ENCODE results near the gene FRY. TPM values are rescaled to one million over a fixed set of nuclear protein-coding genes. Genes with fewer than 3 reads are reported as not detected.
A peak's percentile ranks its signal among the peaks of the same experiment; 100 is the strongest.

The FRY gene
- total and polyA plus RNA-seq, 9 of the 15 experiments (the other 6 are each of a cell fraction or from before 2014, with no cell fraction given) = 0.03 to 0.31 (median 0.11) TPM; not detected in 3

GRCh38 chr13:32232263-32232662, 200.7 kb downstream of the FRY start:
- in situ Hi-C loops (cut with MboI) = no loop called here
- FAIRE-seq = no peak

DNA sequence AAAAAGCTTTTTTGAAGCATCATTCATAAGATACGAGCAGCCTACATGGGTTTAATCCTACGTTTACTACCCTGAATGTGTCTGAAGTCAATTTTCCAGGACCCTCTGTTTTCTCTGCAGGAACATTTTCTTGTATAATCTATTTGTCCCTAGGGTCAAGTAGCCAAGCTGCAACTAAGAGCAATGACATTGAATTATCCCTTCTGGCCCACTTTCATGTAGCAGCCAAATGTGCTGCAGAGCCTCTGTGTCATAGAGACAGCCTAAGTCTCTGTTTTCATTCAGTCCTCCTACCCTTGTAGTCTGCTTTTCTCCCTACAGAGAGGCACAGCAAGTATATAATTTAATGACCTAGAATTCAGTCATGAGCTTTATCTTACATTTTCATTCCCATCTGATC, 201.5 kb downstream of the FRY start:
- Histone ChIP-seq H3K36me3 (ENCODE audit: control insufficient read depth, insufficient read depth, low read length) (no peaks in the 10 kb centered on the region), H3K4me3 (no peak overlapping the region), H3K79me2 (ENCODE audit: control insufficient read depth, insufficient read depth, low read length) (no peaks in the 10 kb centered on the region), H2AFZ (ENCODE audit: low read depth, low read length) (no peak overlapping the region), H3K4me1 (replicated peaks in 1 of 2; ENCODE audit: control insufficient read depth in 2 of 2, insufficient read depth in 2 of 2, low read length in 2 of 2) (no peaks in the 10 kb centered on the region), H4K20me1 (replicated peaks; ENCODE audit: control insufficient read depth, insufficient read depth, low read length) (no peaks in the 10 kb centered on the region), H3K27ac (ENCODE audit: extremely low read depth, low read depth, low read length) (no peak overlapping the region), H3K4me2 (ENCODE audit: insufficient read depth, low read length) (no peak overlapping the region), H3K9me1 (ENCODE audit: control insufficient read depth, insufficient read depth, low read length) (no peaks in the 10 kb centered on the region), H3K27me3 (ENCODE audit: control insufficient read depth in 2 of 2, insufficient read depth in 2 of 2, low read length in 2 of 2) (peaks cover 0 to 14% of the 10 kb centered on the region in 2 experiments; a peak in 2 of 5 replicates), H3K9me3 (replicated peaks; ENCODE audit: control insufficient read depth, insufficient read depth, low read depth, low read length) (no peaks in the 10 kb centered on the region), H3K9ac (ENCODE audit: insufficient read depth in 1 of 2, low read depth in 2 of 2, low read length in 2 of 2) (no peak overlapping the region)
- WGBS (ENCODE audit: insufficient coverage, low coverage, missing lambda C conversion rate) = 0% methylated on average over 2 of the region's 2 CpGs
- intact Hi-C loops (cut with micrococcal nuclease) = no loop called here
- no TSS peak for BruUV-seq (replicated peaks)
- no peak for ATAC-seq
- no peak for DNase-seq (ENCODE audit: extremely low read depth in 1 of 4, low spot score in 3 of 4)
- ChIA-PET POLR2A (no interaction called here), CTCF (ENCODE audit: low intra/inter-chr PET ratio) (no interaction called here)
- FAIRE-seq = no peak
- in situ Hi-C loops (cut with MboI) = no loop called here
- TF ChIP-seq ZC3H4 (CRISPR knock-in tag; IDR thresholded peaks at IDR 0.05; ENCODE audit: borderline replicate concordance) = no peak
- no peak for TF ChIP-seq CREM (IDR thresholded peaks at IDR 0.05; ENCODE audit: low read depth)

More at GRCh38 chr13:32232263-32232662, 200.7 kb downstream of the FRY start:
- intact Hi-C loops (cut with micrococcal nuclease) = no loop called here
- Histone ChIP-seq H3K9me3 (replicated peaks; ENCODE audit: control insufficient read depth, insufficient read depth, low read depth, low read length) (no peaks in the 10 kb centered on the region), H2AFZ (ENCODE audit: low read depth, low read length) (no peak overlapping the region), H3K36me3 (ENCODE audit: control insufficient read depth, insufficient read depth, low read length) (no peaks in the 10 kb centered on the region), H3K9ac (ENCODE audit: insufficient read depth in 1 of 2, low read depth in 2 of 2, low read length in 2 of 2) (no peak overlapping the region), H3K4me3 (no peak overlapping the region), H3K4me2 (ENCODE audit: insufficient read depth, low read length) (no peak overlapping the region), H4K20me1 (replicated peaks; ENCODE audit: control insufficient read depth, insufficient read depth, low read length) (no peaks in the 10 kb centered on the region), H3K79me2 (ENCODE audit: control insufficient read depth, insufficient read depth, low read length) (no peaks in the 10 kb centered on the region), H3K9me1 (ENCODE audit: control insufficient read depth, insufficient read depth, low read length) (no peaks in the 10 kb centered on the region), H3K4me1 (replicated peaks in 1 of 2; ENCODE audit: control insufficient read depth in 2 of 2, insufficient read depth in 2 of 2, low read length in 2 of 2) (no peaks in the 10 kb centered on the region), H3K27me3 (ENCODE audit: control insufficient read depth in 2 of 2, insufficient read depth in 2 of 2, low read length in 2 of 2) (peaks cover 0 to 8% of the 10 kb centered on the region in 2 experiments; a peak in 2 of 5 replicates), H3K27ac (ENCODE audit: extremely low read depth, low read depth, low read length) (no peak overlapping the region)
- TF ChIP-seq ZNF12 (CRISPR knock-in tag; IDR thresholded peaks at IDR 0.05) = 0 out of 2 replicates have a peak, but pooled peaks have one; percentile 66
- no peak for TF ChIP-seq CBX5 (IDR thresholded peaks at IDR 0.05; ENCODE audit: borderline replicate concordance, low read depth)
- TF ChIP-seq, protein P1, sequence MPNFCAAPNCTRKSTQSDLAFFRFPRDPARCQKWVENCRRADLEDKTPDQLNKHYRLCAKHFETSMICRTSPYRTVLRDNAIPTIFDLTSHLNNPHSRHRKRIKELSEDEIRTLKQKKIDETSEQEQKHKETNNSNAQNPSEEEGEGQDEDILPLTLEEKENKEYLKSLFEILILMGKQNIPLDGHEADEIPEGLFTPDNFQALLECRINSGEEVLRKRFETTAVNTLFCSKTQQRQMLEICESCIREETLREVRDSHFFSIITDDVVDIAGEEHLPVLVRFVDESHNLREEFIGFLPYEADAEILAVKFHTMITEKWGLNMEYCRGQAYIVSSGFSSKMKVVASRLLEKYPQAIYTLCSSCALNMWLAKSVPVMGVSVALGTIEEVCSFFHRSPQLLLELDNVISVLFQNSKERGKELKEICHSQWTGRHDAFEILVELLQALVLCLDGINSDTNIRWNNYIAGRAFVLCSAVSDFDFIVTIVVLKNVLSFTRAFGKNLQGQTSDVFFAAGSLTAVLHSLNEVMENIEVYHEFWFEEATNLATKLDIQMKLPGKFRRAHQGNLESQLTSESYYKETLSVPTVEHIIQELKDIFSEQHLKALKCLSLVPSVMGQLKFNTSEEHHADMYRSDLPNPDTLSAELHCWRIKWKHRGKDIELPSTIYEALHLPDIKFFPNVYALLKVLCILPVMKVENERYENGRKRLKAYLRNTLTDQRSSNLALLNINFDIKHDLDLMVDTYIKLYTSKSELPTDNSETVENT (CRISPR knock-in tag; IDR thresholded peaks at IDR 0.05) = no peak
- ATAC-seq (no peak), DNase-seq (ENCODE audit: extremely low read depth in 1 of 4, low spot score in 3 of 4) (no peak)
- CTCF ChIA-PET (ENCODE audit: low intra/inter-chr PET ratio) = no interaction called here
- POLR2A ChIA-PET = no interaction called here
- WGBS (ENCODE audit: insufficient coverage, low coverage, missing lambda C conversion rate) = 0% methylated on average over 3 of the region's 3 CpGs
- no TSS peak for BruUV-seq (replicated peaks)

Data from K562 (cell line).